Lower leg skin (tissue), 3 donors: ENCODE results near the gene CNGA4.

Experiments used
- POLR2A ChIP-seq, 2 donors: fragments of 450-650 bp; IDR thresholded peaks; one replicate each; pipeline ENCODE4 v1.6.1; 2016 to 2017; ENCODE audit warnings: antibody characterized with exemption in 2 of 2, mild to moderate bottlenecking in 1 of 2, moderate library complexity in 1 of 2
- TF ChIP-seq, protein P1 (sequence below), 3 donors: fragments of 450-650 bp; IDR thresholded peaks; one replicate each; pipeline ENCODE4 v1.5.1; 2016; ENCODE audit warnings: antibody characterized with exemption in 3 of 3, mild to moderate bottlenecking in 3 of 3, moderate library complexity in 2 of 3

DNA sequence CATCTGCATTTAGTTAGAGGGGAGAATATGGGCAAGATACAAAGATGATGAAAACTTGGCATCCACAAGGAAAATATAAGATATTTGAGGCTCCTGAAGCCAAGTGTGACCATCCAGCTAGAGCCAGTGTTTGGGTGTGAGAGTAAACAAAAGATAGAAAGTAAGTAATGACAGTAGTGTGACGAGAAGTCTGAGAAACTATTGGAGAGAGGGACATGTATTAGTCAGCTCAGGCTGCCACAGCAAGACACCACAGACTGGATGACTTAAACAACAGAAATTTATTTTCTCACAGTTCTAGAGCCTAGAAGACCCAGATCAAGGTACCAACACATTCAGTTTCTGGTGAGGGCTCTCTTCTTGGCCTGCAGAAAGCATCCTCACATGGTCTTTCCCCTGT is 14.3 kb downstream of the CNGA4 start:
- TF ChIP-seq, protein P1, sequence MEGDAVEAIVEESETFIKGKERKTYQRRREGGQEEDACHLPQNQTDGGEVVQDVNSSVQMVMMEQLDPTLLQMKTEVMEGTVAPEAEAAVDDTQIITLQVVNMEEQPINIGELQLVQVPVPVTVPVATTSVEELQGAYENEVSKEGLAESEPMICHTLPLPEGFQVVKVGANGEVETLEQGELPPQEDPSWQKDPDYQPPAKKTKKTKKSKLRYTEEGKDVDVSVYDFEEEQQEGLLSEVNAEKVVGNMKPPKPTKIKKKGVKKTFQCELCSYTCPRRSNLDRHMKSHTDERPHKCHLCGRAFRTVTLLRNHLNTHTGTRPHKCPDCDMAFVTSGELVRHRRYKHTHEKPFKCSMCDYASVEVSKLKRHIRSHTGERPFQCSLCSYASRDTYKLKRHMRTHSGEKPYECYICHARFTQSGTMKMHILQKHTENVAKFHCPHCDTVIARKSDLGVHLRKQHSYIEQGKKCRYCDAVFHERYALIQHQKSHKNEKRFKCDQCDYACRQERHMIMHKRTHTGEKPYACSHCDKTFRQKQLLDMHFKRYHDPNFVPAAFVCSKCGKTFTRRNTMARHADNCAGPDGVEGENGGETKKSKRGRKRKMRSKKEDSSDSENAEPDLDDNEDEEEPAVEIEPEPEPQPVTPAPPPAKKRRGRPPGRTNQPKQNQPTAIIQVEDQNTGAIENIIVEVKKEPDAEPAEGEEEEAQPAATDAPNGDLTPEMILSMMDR (IDR thresholded peaks at IDR 0.05): no peak
- no peak for TF ChIP-seq POLR2A (IDR thresholded peaks at IDR 0.05)
